ENCODE results near the gene TUBA1C. TPM values are rescaled to one million over a fixed set of nuclear protein-coding genes. Genes with fewer than 3 reads are reported as not detected.

TUBA1C gene
- total and polyA plus RNA-seq, 9 of the 15 experiments (the other 6 are each of a cell fraction or from before 2014, with no cell fraction given): 755 to 3,012 (median 914) TPM

DNA sequence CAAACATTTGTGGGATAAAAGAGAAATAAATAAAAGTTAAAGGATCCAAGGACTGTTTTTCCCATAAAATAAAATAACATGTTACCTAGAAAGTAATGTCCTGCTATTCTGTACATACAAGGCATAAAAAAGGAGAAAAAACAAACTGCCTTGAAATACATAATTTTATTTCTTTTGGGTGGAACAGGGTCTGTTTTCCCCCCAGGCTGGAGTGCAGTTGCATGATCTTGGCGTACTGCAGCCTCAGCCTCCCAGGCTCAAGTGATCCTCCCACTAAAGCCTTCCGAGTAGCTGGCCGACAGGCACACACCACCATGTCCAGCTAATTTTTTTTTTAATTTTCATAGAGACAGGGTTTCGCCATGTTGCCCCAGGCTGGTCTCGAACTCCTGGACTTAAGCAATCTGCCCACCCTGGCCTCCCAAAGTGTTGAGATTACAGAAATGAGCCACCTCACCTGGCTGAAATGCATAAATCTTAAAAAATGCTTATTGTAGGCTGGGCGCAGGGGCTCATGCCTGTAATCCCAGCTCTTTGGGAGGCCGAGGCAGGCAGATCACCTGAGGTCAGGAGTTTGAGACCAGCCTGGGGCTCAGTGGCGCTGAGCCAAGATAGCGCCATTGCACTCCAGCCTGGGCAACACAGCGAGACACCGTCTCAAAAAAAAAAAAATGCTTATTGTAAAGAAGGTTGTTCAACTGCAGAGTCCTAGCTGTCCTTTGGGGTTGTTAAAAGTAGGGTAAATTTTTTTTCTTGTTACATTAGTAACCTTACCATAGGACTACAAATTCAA lies 4.1 kb upstream of the TUBA1C start:
- no peak overlapping the region for H2AFZ ChIP-seq (ENCODE audit: low read depth, low read length)
- no peaks in the 10 kb centered on the region for H3K9me3 ChIP-seq (replicated peaks; ENCODE audit: control insufficient read depth, insufficient read depth, low read depth, low read length)
- no peak overlapping the region for H3K4me3 ChIP-seq
- TF ChIP-seq SREBF1 (IDR thresholded peaks at IDR 0.05; ENCODE audit: borderline replicate concordance, low read depth, low read length) (no peak), NFIC (IDR thresholded peaks at IDR 0.05) (peak; percentile 84), CC2D1A (IDR thresholded peaks at IDR 0.05) (no peak), OTX1 (CRISPR knock-in tag; IDR thresholded peaks at IDR 0.05) (no peak), ZBTB33 (CRISPR knock-in tag; IDR thresholded peaks at IDR 0.05) (peak; percentile 92)
- no peaks in the 10 kb centered on the region for H4K20me1 ChIP-seq (replicated peaks; ENCODE audit: control insufficient read depth, insufficient read depth, low read length)
- peak overlapping the region in 1 of 2 experiments; percentile 53; a peak in 2 of 4 replicates for H3K9ac ChIP-seq (ENCODE audit: insufficient read depth in 1 of 2, low read depth in 2 of 2, low read length in 2 of 2)
- no peak overlapping the region for H3K27ac ChIP-seq (ENCODE audit: extremely low read depth, low read depth, low read length)
- H3K27me3 ChIP-seq (ENCODE audit: control insufficient read depth in 2 of 2, insufficient read depth in 2 of 2, low read length in 2 of 2): no peaks in the 10 kb centered on the region
- H3K4me2 ChIP-seq (ENCODE audit: insufficient read depth, low read length): no peak overlapping the region
- ChIA-PET POLR2A (interaction anchor here (0.5 to 1.5 kb wide), 7 partner anchors 8 to 216 kb away, joined by 3 to 6 read pairs (median 3); partner anchors contain the start of gene TUBA1B), CTCF (ENCODE audit: low intra/inter-chr PET ratio) (no interaction called here)
- FAIRE-seq: no peak
- BruUV-seq (replicated peaks): no TSS peak
- in situ Hi-C loops (cut with MboI) (no loop called here), intact Hi-C loops (cut with micrococcal nuclease) (loop anchor here (10.0 kb wide), 1 partner anchor 126 kb away; the partner anchor contains the start of gene TUBA1B)
- H3K4me1 ChIP-seq (replicated peaks in 1 of 2; ENCODE audit: control insufficient read depth in 2 of 2, insufficient read depth in 2 of 2, low read length in 2 of 2): peaks cover 21% of the 10 kb centered on the region in 2 experiments; a peak in 4 of 5 replicates
- peaks cover 26% of the 10 kb centered on the region for H3K79me2 ChIP-seq (ENCODE audit: control insufficient read depth, insufficient read depth, low read length)
- H3K9me1 ChIP-seq (ENCODE audit: control insufficient read depth, insufficient read depth, low read length): no peaks in the 10 kb centered on the region
- peaks cover 4% of the 10 kb centered on the region; the same call in 1 of the 3 replicates for H3K36me3 ChIP-seq (ENCODE audit: control insufficient read depth, insufficient read depth, low read length)
- 80% methylated on average over 10 of the region's 11 CpGs for WGBS (ENCODE audit: insufficient coverage, low coverage, missing lambda C conversion rate)
- no peak for DNase-seq (ENCODE audit: extremely low read depth in 1 of 4, low spot score in 3 of 4)
- ATAC-seq: no peak

All from K562 (cell line).